Body of pancreas (tissue), 4 donors: ENCODE results near the gene PLCB3. TPM values are rescaled to one million over a fixed set of nuclear protein-coding genes. Genes with fewer than 3 reads are reported as not detected.

Experiments used
- ATAC-seq: fragments of 150-250 bp; one replicate; pipeline ENCODE4 v1.9.1; 2016
- DNase-seq, 4 donors: peaks; one replicate each; pipeline ENCODE4 v3.0.0-alpha.2; 2019
- H3K27ac ChIP-seq, 4 donors: fragments of 200-600 bp; sonication (generic); 1 replicate in 3 of 4; 2 replicates in 1 of 4; pipeline versions ENCODE4 v1.5.1 to v1.6.1; 2016 to 2019; ENCODE audit warnings: mild to moderate bottlenecking in 1 of 4, mixed read lengths in 1 of 4, moderate library complexity in 1 of 4
- H3K27me3 ChIP-seq, 2 donors: fragments of 200-600 bp; sonication (generic); one replicate each; pipeline ENCODE4 v1.6.0; 2016; ENCODE audit warnings: mild to moderate bottlenecking in 1 of 2
- H3K36me3 ChIP-seq, 2 donors: fragments of 200-600 bp; sonication (generic); replicated peaks in 1 of 2; 2 replicates each; pipeline ENCODE4 v1.5.1; 2016; ENCODE audit warnings: low read depth in 2 of 2; ENCODE audit not compliant: insufficient read depth in 1 of 2
- H3K4me1 ChIP-seq: fragments of 200-600 bp; sonication (generic); one replicate; pipeline ENCODE4 v1.6.0; 2016
- H3K4me3 ChIP-seq, 2 donors: fragments of 200-600 bp; sonication (generic); 1 replicate in 1 of 2; 2 replicates in 1 of 2; pipeline ENCODE4 v1.5.1; 2016 to 2019
- H3K9me3 ChIP-seq, 3 donors: fragments of 200-600 bp; sonication (generic); 1 replicate in 2 of 3; 2 replicates in 1 of 3; pipeline ENCODE4 v1.5.1; 2016
- CTCF ChIP-seq, 7 experiments: fragments of 450-650 bp in 4 of 7; fragments of 200-600 bp in 3 of 7; sonication (generic) in 3 of 7; IDR thresholded peaks; one replicate each; pipeline ENCODE4 v1.5.1; 2016 to 2019; ENCODE audit warnings: antibody characterized with exemption in 7 of 7
- POLR2A ChIP-seq, 3 donors: fragments of 450-650 bp; IDR thresholded peaks; one replicate each; pipeline ENCODE4 v1.6.1; 2016; ENCODE audit warnings: antibody characterized with exemption in 3 of 3, mild to moderate bottlenecking in 2 of 3
- WGBS, 2 donors: methylation state at CpG; one replicate each; pipeline ENCODE4 v1.1.5; 2017; 5-methylcytosine and 5-hydroxymethylcytosine counted together
- intact Hi-C: fragments of 100-400 bp; cut with DNase I; formaldehyde crosslinking; loops from one replicate; pipeline ENCODE4 v1.15.1; 2023
- total RNA-seq, 2 donors: library from RNA; depleted of rRNA; stranded (reverse); fragments of >200 nt; gene quantifications; one replicate each; pipeline ENCODE4 v1.1.0, GENCODE V29; 2016

Gene PLCB3
- total RNA-seq, 2 donors from 2014 or later = 13.8 to 14.5 TPM

- no peak for DNase-seq
- Histone ChIP-seq H3K4me3 (no peak overlapping the region), H3K4me1 (peaks cover 16% of the 10 kb centered on the region), H3K27ac (no peak overlapping the region), H3K36me3 (no peaks in the 10 kb centered on the region), H3K27me3 (no peaks in the 10 kb centered on the region), H3K9me3 (no peaks in the 10 kb centered on the region)
- no peak for ATAC-seq
- intact Hi-C loops = no loop called here
- no peak for TF ChIP-seq CTCF (IDR thresholded peaks at IDR 0.05)
- no peak for TF ChIP-seq POLR2A (IDR thresholded peaks at IDR 0.05)
- 87 to 89% methylated on average over 8 to 15 of the region's 15 CpGs for WGBS, 2 donors
Observed at GRCh38 chr11:64256300-64256699, 5.0 kb downstream of the PLCB3 start.

- no peak for TF ChIP-seq CTCF (IDR thresholded peaks at IDR 0.05)
- TF ChIP-seq POLR2A (IDR thresholded peaks at IDR 0.05) = no peak
- Histone ChIP-seq H3K4me1 (no peaks in the 10 kb centered on the region), H3K4me3 (no peak overlapping the region), H3K9me3 (no peaks in the 10 kb centered on the region), H3K27ac (no peak overlapping the region), H3K36me3 (no peaks in the 10 kb centered on the region), H3K27me3 (no peaks in the 10 kb centered on the region)
- ATAC-seq (no peak), DNase-seq (no peak)
- WGBS, 2 donors = 88 to 89% methylated on average over 6 to 18 of the region's 24 CpGs
- intact Hi-C loops = no loop called here
Observed at GRCh38 chr11:64258356-64258755, 7.0 kb downstream of the PLCB3 start.

GRCh38 chr11:64258946-64259532 lies 7.7 kb downstream of the PLCB3 start:
- H3K9me3 ChIP-seq = no peaks in the 10 kb centered on the region
- 93 to 94% methylated on average over 14 to 26 of the region's 32 CpGs for WGBS, 2 donors
- intact Hi-C loops = no loop called here

GRCh38 chr11:64259533-64260067 lies 8.3 kb downstream of the PLCB3 start:
- ATAC-seq = no peak
- DNase-seq = no peak
- Histone ChIP-seq H3K36me3 (no peaks in the 10 kb centered on the region), H3K4me3 (no peak overlapping the region), H3K27ac (no peak overlapping the region), H3K9me3 (no peaks in the 10 kb centered on the region), H3K27me3 (no peaks in the 10 kb centered on the region), H3K4me1 (no peaks in the 10 kb centered on the region)
- WGBS, 2 donors = 81 to 82% methylated on average over 4 of the region's 4 CpGs
- intact Hi-C loops = no loop called here
- TF ChIP-seq POLR2A (IDR thresholded peaks at IDR 0.05) (no peak), CTCF (IDR thresholded peaks at IDR 0.05) (no peak)

More at GRCh38 chr11:64258946-64259532, 7.7 kb downstream of the PLCB3 start:
- ATAC-seq (no peak), DNase-seq (no peak)
- Histone ChIP-seq H3K4me3 (no peak overlapping the region), H3K27me3 (no peaks in the 10 kb centered on the region), H3K27ac (no peak overlapping the region), H3K4me1 (no peaks in the 10 kb centered on the region), H3K36me3 (no peaks in the 10 kb centered on the region)
- TF ChIP-seq POLR2A (IDR thresholded peaks at IDR 0.05) = no peak
- TF ChIP-seq CTCF (IDR thresholded peaks at IDR 0.05) = no peak

- TF ChIP-seq POLR2A (IDR thresholded peaks at IDR 0.05) (no peak), CTCF (IDR thresholded peaks at IDR 0.05) (no peak)
- no peaks in the 10 kb centered on the region for H3K4me1 ChIP-seq
- H3K4me3 ChIP-seq = no peak overlapping the region
- no peaks in the 10 kb centered on the region for H3K9me3 ChIP-seq
- no peak overlapping the region for H3K27ac ChIP-seq
- ATAC-seq = no peak
- H3K36me3 ChIP-seq = no peaks in the 10 kb centered on the region
- intact Hi-C loops = no loop called here
- 92 to 97% methylated on average over 5 to 6 of the region's 6 CpGs for WGBS, 2 donors
- no peaks in the 10 kb centered on the region for H3K27me3 ChIP-seq
- no peak for DNase-seq
Observed at GRCh38 chr11:64260147-64260708, 8.9 kb downstream of the PLCB3 start.
